ENCODE data around the gene PPDPF. TPM values are rescaled to one million over a fixed set of nuclear protein-coding genes. Genes with fewer than 3 reads are reported as not detected.

The PPDPF gene
- polyA plus RNA-seq, 1 donor from 2014 or later = 198 TPM

- Mint-ChIP-seq H3K27ac (peak overlapping the region; percentile 0 to 48 (median 6)), H3K4me3 (peak overlapping the region in 1 of 4 donors; percentile 35), H3K27me3 (peaks cover 8% of the 10 kb centered on the region), H3K4me1 (peaks cover 7 to 23% (median 19%) of the 10 kb centered on the region in 3 donors), H3K9me3 (no peaks in the 10 kb centered on the region), H3K36me3 (peaks cover 1% of the 10 kb centered on the region)
Observed at GRCh38 chr20:63531686-63532448, 11.3 kb downstream of the PPDPF start.

GRCh38 chr20:63532449-63532971 is 11.9 kb downstream of the PPDPF start:
- Mint-ChIP-seq H3K27me3 (peaks cover 6% of the 10 kb centered on the region), H3K4me3 (peak overlapping the region in 1 of 4 donors; percentile 35), H3K36me3 (peaks cover 1% of the 10 kb centered on the region), H3K27ac (peak overlapping the region in 1 of 3 donors; percentile 6), H3K9me3 (no peaks in the 10 kb centered on the region), H3K4me1 (peaks cover 5 to 21% (median 20%) of the 10 kb centered on the region in 3 donors)

- peaks cover 1% of the 10 kb centered on the region for H3K36me3 Mint-ChIP-seq
- H3K9me3 Mint-ChIP-seq = no peaks in the 10 kb centered on the region
- peaks cover 7 to 16% (median 12%) of the 10 kb centered on the region in 3 donors for H3K4me1 Mint-ChIP-seq
- H3K4me3 Mint-ChIP-seq = no peak overlapping the region
- peaks cover 6% of the 10 kb centered on the region for H3K27me3 Mint-ChIP-seq
- no peak overlapping the region for H3K27ac Mint-ChIP-seq
Observed at GRCh38 chr20:63533388-63533787, 12.8 kb downstream of the PPDPF start.

GRCh38 chr20:63533871-63534393 is 13.4 kb downstream of the PPDPF start:
- no peak overlapping the region for H3K4me3 Mint-ChIP-seq
- H3K27me3 Mint-ChIP-seq = peaks cover 2% of the 10 kb centered on the region
- peaks cover 1% of the 10 kb centered on the region for H3K36me3 Mint-ChIP-seq

GRCh38 chr20:63534427-63534830 is 13.9 kb downstream of the PPDPF start:
- H3K36me3 Mint-ChIP-seq = peaks cover 1% of the 10 kb centered on the region
- no peak overlapping the region for H3K4me3 Mint-ChIP-seq
- peaks cover 2 to 10% (median 5%) of the 10 kb centered on the region in 3 donors for H3K4me1 Mint-ChIP-seq
- no peaks in the 10 kb centered on the region for H3K9me3 Mint-ChIP-seq
- H3K27me3 Mint-ChIP-seq = no peaks in the 10 kb centered on the region
- no peak overlapping the region for H3K27ac Mint-ChIP-seq

More at GRCh38 chr20:63533871-63534393, 13.4 kb downstream of the PPDPF start:
- H3K4me1 Mint-ChIP-seq = peaks cover 2 to 13% (median 8%) of the 10 kb centered on the region in 3 donors
- H3K27ac Mint-ChIP-seq = no peak overlapping the region
- no peaks in the 10 kb centered on the region for H3K9me3 Mint-ChIP-seq

GRCh38 chr20:63534831-63535651 is 14.5 kb downstream of the PPDPF start:
- Mint-ChIP-seq H3K27ac (no peak overlapping the region), H3K4me3 (no peak overlapping the region), H3K9me3 (no peaks in the 10 kb centered on the region), H3K36me3 (peaks cover 1% of the 10 kb centered on the region), H3K4me1 (peaks cover 2 to 10% (median 5%) of the 10 kb centered on the region in 3 donors), H3K27me3 (no peaks in the 10 kb centered on the region)

GRCh38 chr20:63536241-63536977 is 15.8 kb downstream of the PPDPF start:
- Mint-ChIP-seq H3K4me1 (peaks cover 2 to 10% (median 5%) of the 10 kb centered on the region in 3 donors), H3K27ac (peak overlapping the region in 1 of 3 donors; percentile 89), H3K9me3 (no peaks in the 10 kb centered on the region), H3K27me3 (no peaks in the 10 kb centered on the region), H3K4me3 (peak overlapping the region in 2 of 4 donors; percentile 58 to 87), H3K36me3 (peaks cover 1% of the 10 kb centered on the region)

GRCh38 chr20:63536997-63537524 is 16.5 kb downstream of the PPDPF start, which contains the start of gene PTK6:
PTK6 (minus strand) TSS chr20:63537376; CDS start chr20:63537314, 62 bp downstream.
- H3K4me3 Mint-ChIP-seq = peak within 1 kb of the TSS; percentile 58 to 92 (median 82)
- no peaks in the 10 kb centered on the region for H3K9me3 Mint-ChIP-seq
- H3K27ac Mint-ChIP-seq = peak within 1 kb of the TSS; percentile 39 to 89 (median 77)
- no peaks in the 10 kb centered on the region for H3K27me3 Mint-ChIP-seq
- peaks cover 1% of the 10 kb centered on the region for H3K36me3 Mint-ChIP-seq
- peaks cover 2 to 7% (median 4%) of the 10 kb centered on the region in 3 donors for H3K4me1 Mint-ChIP-seq

- Mint-ChIP-seq H3K27ac (peak overlapping the region; percentile 39 to 89 (median 77)), H3K4me1 (peaks cover 0 to 10% (median 7%) of the 10 kb centered on the region in 3 donors), H3K36me3 (peaks cover 1% of the 10 kb centered on the region), H3K4me3 (peak overlapping the region; percentile 58 to 92 (median 82)), H3K9me3 (no peaks in the 10 kb centered on the region), H3K27me3 (peaks cover under 1% of the 10 kb centered on the region)
Observed at GRCh38 chr20:63537525-63538203, 17.1 kb downstream of the PPDPF start.

- Mint-ChIP-seq H3K4me1 (peaks cover 0 to 11% (median 7%) of the 10 kb centered on the region in 3 donors), H3K36me3 (peaks cover 1% of the 10 kb centered on the region), H3K9me3 (no peaks in the 10 kb centered on the region)
Observed at GRCh38 chr20:63538204-63539091, 17.9 kb downstream of the PPDPF start.

GRCh38 chr20:63539092-63539430 is 18.5 kb downstream of the PPDPF start:
- no peak overlapping the region for H3K4me3 Mint-ChIP-seq

More at GRCh38 chr20:63538204-63539091, 17.9 kb downstream of the PPDPF start:
- H3K27me3 Mint-ChIP-seq = peaks cover 1% of the 10 kb centered on the region
- H3K4me3 Mint-ChIP-seq = peak overlapping the region; percentile 58 to 92 (median 82)
- peak overlapping the region; percentile 77 to 89 (median 80) for H3K27ac Mint-ChIP-seq

GRCh38 chr20:63539441-63540370 is 19.1 kb downstream of the PPDPF start:
- Mint-ChIP-seq H3K4me1 (peaks cover 0 to 16% (median 14%) of the 10 kb centered on the region in 3 donors), H3K27me3 (peaks cover 4% of the 10 kb centered on the region), H3K36me3 (peaks cover 4% of the 10 kb centered on the region), H3K27ac (peak overlapping the region in 2 of 3 donors; percentile 35 to 53), H3K9me3 (no peaks in the 10 kb centered on the region), H3K4me3 (no peak overlapping the region)

More at GRCh38 chr20:63539092-63539430, 18.5 kb downstream of the PPDPF start:
- peak overlapping the region in 2 of 3 donors; percentile 35 to 45 for H3K27ac Mint-ChIP-seq
- H3K9me3 Mint-ChIP-seq = no peaks in the 10 kb centered on the region
- H3K36me3 Mint-ChIP-seq = peaks cover 4% of the 10 kb centered on the region
- H3K27me3 Mint-ChIP-seq = peaks cover 4% of the 10 kb centered on the region
- peaks cover 0 to 16% (median 11%) of the 10 kb centered on the region in 3 donors for H3K4me1 Mint-ChIP-seq

Measured in IgD-negative memory B cell (primary cell).